Neural progenitor cell (in vitro differentiated cells): Measurements from ENCODE around the gene TOX2. TPM values are rescaled to one million over a fixed set of nuclear protein-coding genes. Genes with fewer than 3 reads are reported as not detected.
A peak's percentile ranks its signal among the peaks of the same experiment; 100 is the strongest.

ENCODE experiments used
- DNase-seq: peaks from one replicate; pipeline ENCODE4 v3.0.0-alpha.2; 2016; ENCODE audit warnings: low spot score
- H2AFZ ChIP-seq: fragments of 200-600 bp; sonication (generic); replicated peaks from 2 replicates; pipeline ENCODE4 v1.6.1; 2016; ENCODE audit warnings: antibody characterized with exemption
- H3F3A ChIP-seq: fragments of 200-600 bp; sonication (generic); 2 replicates; pipeline ENCODE4 v1.6.1; 2016; ENCODE audit warnings: antibody characterized with exemption, low read depth
- H3K27ac ChIP-seq: fragments of 200-600 bp; sonication (generic); 2 replicates; pipeline ENCODE4 v1.5.1; 2016; ENCODE audit warnings: mild to moderate bottlenecking
- H3K27me3 ChIP-seq: fragments of 200-600 bp; sonication (generic); 2 replicates; pipeline ENCODE4 v1.6.1; 2016; ENCODE audit warnings: mild to moderate bottlenecking, moderate library complexity
- H3K36me3 ChIP-seq: fragments of 200-600 bp; sonication (generic); 2 replicates; pipeline ENCODE4 v1.5.1; 2016
- H3K4me1 ChIP-seq: fragments of 200-600 bp; sonication (generic); 2 replicates; pipeline ENCODE4 v1.6.1; 2016; ENCODE audit warnings: mixed run types
- H3K4me2 ChIP-seq: fragments of 200-600 bp; sonication (generic); 2 replicates; pipeline ENCODE4 v1.6.1; 2016
- H3K4me3 ChIP-seq: fragments of 200-600 bp; sonication (generic); 2 replicates; pipeline ENCODE4 v1.5.1; 2016
- H3K79me2 ChIP-seq: fragments of 200-600 bp; sonication (generic); 2 replicates; pipeline ENCODE4 v1.6.1; 2016; ENCODE audit warnings: low read depth
- H3K9ac ChIP-seq: fragments of 200-600 bp; sonication (generic); 2 replicates; pipeline ENCODE4 v1.6.1; 2016
- H3K9me3 ChIP-seq: fragments of 200-600 bp; sonication (generic); 2 replicates; pipeline ENCODE4 v1.5.1; 2016; ENCODE audit warnings: low read depth
- H4K20me1 ChIP-seq: fragments of 200-600 bp; sonication (generic); 2 replicates; pipeline ENCODE4 v1.6.1; 2016; ENCODE audit warnings: low read depth
- H3K27ac Mint-ChIP-seq: 3 replicates; pipeline ENCODE4 v1.8.0; 2021; ENCODE audit warnings: mixed read lengths
- H3K27me3 Mint-ChIP-seq: 2 replicates; pipeline ENCODE4 v1.8.0; 2022; ENCODE audit warnings: low read depth, mild to moderate bottlenecking, inconsistent platforms, moderate library complexity, mixed read lengths; ENCODE audit not compliant: insufficient read depth
- H3K36me3 Mint-ChIP-seq: 3 replicates; pipeline ENCODE4 v1.8.0; 2021; ENCODE audit warnings: mixed read lengths
- H3K4me1 Mint-ChIP-seq: 3 replicates; pipeline ENCODE4 v1.8.0; 2021; ENCODE audit warnings: mixed read lengths
- H3K4me3 Mint-ChIP-seq: 3 replicates; pipeline ENCODE4 v1.8.0; 2021; ENCODE audit warnings: mild to moderate bottlenecking, moderate library complexity, mixed read lengths
- H3K9me3 Mint-ChIP-seq: 3 replicates; pipeline ENCODE4 v1.8.0; 2020; ENCODE audit warnings: mixed read lengths
- EZH2 ChIP-seq: fragments of 200-600 bp; sonication (generic); IDR thresholded peaks from 2 replicates; pipeline ENCODE4 v1.6.1; 2017; ENCODE audit warnings: antibody characterized with exemption, mild to moderate bottlenecking, moderate library complexity
- EZH2phosphoT487 ChIP-seq: fragments of 200-600 bp; sonication (generic); IDR thresholded peaks from 2 replicates; pipeline ENCODE4 v1.6.1; 2017; ENCODE audit warnings: antibody characterized with exemption
- total RNA-seq: library from RNA; depleted of rRNA; stranded (reverse); fragments of >200 nt; gene quantifications from 2 replicates; pipeline ENCODE4 v1.2.3, GENCODE V29; 2015; ENCODE audit warnings: low replicate concordance
- TF ChIP-seq, protein P1 (sequence below): fragments of 200-600 bp; sonication (generic); IDR thresholded peaks from 2 replicates; pipeline ENCODE4 v1.5.1; 2017; ENCODE audit warnings: antibody characterized with exemption, mild to moderate bottlenecking

Gene TOX2
- total RNA-seq, 1 donor from 2014 or later: not detected

DNA sequence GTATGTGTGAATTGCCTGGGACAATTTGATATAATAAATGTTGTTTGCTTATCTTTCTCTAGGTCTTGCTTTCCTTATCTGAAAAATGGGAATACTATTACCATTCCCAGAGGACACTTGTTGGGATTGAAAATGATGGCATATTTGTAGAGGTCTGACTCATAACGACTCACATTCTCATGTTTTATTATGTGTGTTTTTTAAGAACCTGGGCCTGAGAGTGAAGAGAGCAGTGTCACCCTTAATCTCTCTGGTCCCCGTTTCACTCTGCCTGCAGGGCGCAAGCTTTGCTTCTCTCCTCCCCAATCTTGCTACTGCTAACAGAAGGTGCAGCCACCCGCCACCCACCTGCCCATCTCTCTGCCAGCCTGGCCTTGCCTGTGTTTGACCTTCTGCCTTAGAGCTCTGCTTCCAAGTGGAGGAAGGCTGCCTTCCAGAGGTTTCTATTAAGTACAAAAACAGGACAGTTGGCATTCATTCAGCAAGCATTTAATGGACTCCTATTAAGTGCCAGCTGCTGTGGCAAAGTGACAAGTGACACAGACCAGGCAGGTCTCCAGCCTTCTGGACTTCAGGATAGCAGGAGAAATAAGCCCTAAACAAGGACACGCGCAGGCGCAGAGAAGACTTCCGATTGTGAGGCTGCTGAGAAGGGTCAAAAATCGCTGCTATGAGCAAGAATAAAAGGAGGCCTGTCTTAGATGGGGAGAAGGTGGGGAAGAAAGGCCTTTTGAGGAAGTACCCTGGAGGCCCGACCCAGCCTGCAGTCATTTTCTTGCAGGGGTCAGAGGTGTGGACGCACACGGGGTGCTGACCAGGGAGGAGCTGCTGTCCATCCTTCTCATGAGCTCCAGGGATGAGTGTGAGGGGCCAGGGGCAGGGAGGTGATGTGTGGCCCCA lies 159.8 kb downstream of the TOX2 start:
- H3K27ac Mint-ChIP-seq: no peak overlapping the region
- Histone ChIP-seq H3K27me3 (no peaks in the 10 kb centered on the region), H3K4me1 (no peaks in the 10 kb centered on the region), H3K27ac (no peak overlapping the region), H3K9ac (no peak overlapping the region), H4K20me1 (no peaks in the 10 kb centered on the region), H3K4me2 (no peak overlapping the region), H3F3A (no peaks in the 10 kb centered on the region), H3K9me3 (no peaks in the 10 kb centered on the region), H3K79me2 (no peaks in the 10 kb centered on the region), H2AFZ (no peak overlapping the region), H3K4me3 (no peak overlapping the region), H3K36me3 (no peaks in the 10 kb centered on the region)
- no peaks in the 10 kb centered on the region for H3K36me3 Mint-ChIP-seq
- no peaks in the 10 kb centered on the region for H3K9me3 Mint-ChIP-seq
- peaks cover 16% of the 10 kb centered on the region for H3K4me1 Mint-ChIP-seq
- TF ChIP-seq EZH2: no peak
- TF ChIP-seq, protein P1, sequence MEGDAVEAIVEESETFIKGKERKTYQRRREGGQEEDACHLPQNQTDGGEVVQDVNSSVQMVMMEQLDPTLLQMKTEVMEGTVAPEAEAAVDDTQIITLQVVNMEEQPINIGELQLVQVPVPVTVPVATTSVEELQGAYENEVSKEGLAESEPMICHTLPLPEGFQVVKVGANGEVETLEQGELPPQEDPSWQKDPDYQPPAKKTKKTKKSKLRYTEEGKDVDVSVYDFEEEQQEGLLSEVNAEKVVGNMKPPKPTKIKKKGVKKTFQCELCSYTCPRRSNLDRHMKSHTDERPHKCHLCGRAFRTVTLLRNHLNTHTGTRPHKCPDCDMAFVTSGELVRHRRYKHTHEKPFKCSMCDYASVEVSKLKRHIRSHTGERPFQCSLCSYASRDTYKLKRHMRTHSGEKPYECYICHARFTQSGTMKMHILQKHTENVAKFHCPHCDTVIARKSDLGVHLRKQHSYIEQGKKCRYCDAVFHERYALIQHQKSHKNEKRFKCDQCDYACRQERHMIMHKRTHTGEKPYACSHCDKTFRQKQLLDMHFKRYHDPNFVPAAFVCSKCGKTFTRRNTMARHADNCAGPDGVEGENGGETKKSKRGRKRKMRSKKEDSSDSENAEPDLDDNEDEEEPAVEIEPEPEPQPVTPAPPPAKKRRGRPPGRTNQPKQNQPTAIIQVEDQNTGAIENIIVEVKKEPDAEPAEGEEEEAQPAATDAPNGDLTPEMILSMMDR: no peak
- TF ChIP-seq EZH2phosphoT487: no peak
- H3K4me3 Mint-ChIP-seq: peak overlapping the region; percentile 10
- H3K27me3 Mint-ChIP-seq: peaks cover 10% of the 10 kb centered on the region
- no peak for DNase-seq

- Mint-ChIP-seq H3K27me3 (peaks cover 6% of the 10 kb centered on the region), H3K27ac (no peak overlapping the region), H3K4me3 (no peak overlapping the region)
These were observed 160.7 kb downstream of the TOX2 start for GRCh38 chr20:44075191-44075949.

DNA sequence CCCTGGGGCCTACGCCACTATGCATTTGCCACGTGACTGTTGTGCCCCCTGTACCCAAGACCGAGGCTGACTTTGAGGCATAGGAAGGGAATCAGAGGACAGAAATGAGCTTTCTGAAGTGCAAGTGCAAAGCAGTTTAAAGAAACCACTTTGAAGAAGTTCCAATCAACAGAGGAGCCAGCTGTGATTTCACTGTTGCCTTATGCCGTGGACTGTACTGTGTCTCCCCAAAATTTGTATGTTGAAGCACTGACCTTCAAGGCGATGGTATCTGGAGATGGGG lies 161.2 kb downstream of the TOX2 start:
- H3K4me1 Mint-ChIP-seq: peaks cover 16% of the 10 kb centered on the region
- no peak overlapping the region for H3K27ac Mint-ChIP-seq
- Histone ChIP-seq H3K4me1 (no peaks in the 10 kb centered on the region), H3K36me3 (no peaks in the 10 kb centered on the region), H3K9me3 (no peaks in the 10 kb centered on the region), H3K79me2 (no peaks in the 10 kb centered on the region), H3K4me2 (no peak overlapping the region), H2AFZ (no peak overlapping the region), H3K27me3 (no peaks in the 10 kb centered on the region), H3K4me3 (no peak overlapping the region), H3K9ac (no peak overlapping the region), H3K27ac (no peak overlapping the region), H4K20me1 (no peaks in the 10 kb centered on the region), H3F3A (no peaks in the 10 kb centered on the region)
- H3K9me3 Mint-ChIP-seq: no peaks in the 10 kb centered on the region
- no peak overlapping the region for H3K4me3 Mint-ChIP-seq
- peaks cover 6% of the 10 kb centered on the region for H3K27me3 Mint-ChIP-seq
- no peaks in the 10 kb centered on the region for H3K36me3 Mint-ChIP-seq
- TF ChIP-seq EZH2phosphoT487 (no peak), EZH2 (no peak)
- TF ChIP-seq, protein P1: no peak
- DNase-seq: no peak

More at GRCh38 chr20:44075191-44075949, 160.7 kb downstream of the TOX2 start:
- Histone ChIP-seq H3K79me2 (no peaks in the 10 kb centered on the region), H3F3A (no peaks in the 10 kb centered on the region), H3K4me1 (no peaks in the 10 kb centered on the region), H3K4me2 (no peak overlapping the region), H3K27me3 (no peaks in the 10 kb centered on the region), H2AFZ (no peak overlapping the region), H3K9me3 (no peaks in the 10 kb centered on the region), H3K27ac (no peak overlapping the region), H3K9ac (no peak overlapping the region), H4K20me1 (no peaks in the 10 kb centered on the region), H3K36me3 (no peaks in the 10 kb centered on the region), H3K4me3 (no peak overlapping the region)
- Mint-ChIP-seq H3K9me3 (no peaks in the 10 kb centered on the region), H3K4me1 (peaks cover 16% of the 10 kb centered on the region), H3K36me3 (no peaks in the 10 kb centered on the region)
- no peak for TF ChIP-seq EZH2phosphoT487
- TF ChIP-seq, protein P1: no peak
- no peak for TF ChIP-seq EZH2
- no peak for DNase-seq
